Common myeloid progenitor, CD34-positive (primary cell): Measurements from ENCODE around the gene ZNF524.
"Not testable (repeated sequence)": the region's sequence is repeated elsewhere in the genome, so short reads cannot be mapped to it uniquely, and the experiment has no call there.

Experiments
- CTCF ChIA-PET: fragments of 350-600 bp; sonication (Branson Sonifier 250); formaldehyde crosslinking; loops from one replicate; lab custom pipeline; 2021; ENCODE audit warnings: antibody characterized with exemption; lab: Charles Lee
- POLR2A ChIA-PET: fragments of 350-600 bp; sonication (Branson Sonifier 250); formaldehyde crosslinking; loops from one replicate; lab custom pipeline; 2021; ENCODE audit warnings: antibody characterized with exemption; lab: Charles Lee
- DNase-seq, 3 donors: peaks; one replicate each; pipeline versions ENCODE4 v3.0.0 to v3.0.0-alpha.2; 2013
- H3K27ac ChIP-seq, 2 experiments: 1 replicate in 1 of 2; 2 replicates in 1 of 2; pipeline ENCODE4 v1.7.0; 2013; ENCODE audit warnings: inconsistent platforms in 2 of 2, low read length in 2 of 2, mild to moderate bottlenecking in 2 of 2, low read depth in 1 of 2, moderate library complexity in 1 of 2; ENCODE audit not compliant: severe bottlenecking in 2 of 2, insufficient read depth in 1 of 2, poor library complexity in 1 of 2
- H3K27me3 ChIP-seq, 5 experiments: replicated peaks in 2 of 5; 1 replicate in 3 of 5; 2 replicates in 2 of 5; pipeline versions ENCODE4 v1.6.1 to v1.7.0; 2013; ENCODE audit warnings: low read length in 4 of 5, mild to moderate bottlenecking in 2 of 5, moderate library complexity in 2 of 5, inconsistent platforms in 1 of 5; ENCODE audit not compliant: insufficient read depth in 5 of 5, control insufficient read depth in 4 of 5
- H3K36me3 ChIP-seq, 4 experiments: 1 replicate in 2 of 4; 2 replicates in 2 of 4; pipeline versions ENCODE4 v1.6.1 to v1.7.0; 2013; ENCODE audit warnings: low read length in 3 of 4, control low read depth in 1 of 4, mild to moderate bottlenecking in 1 of 4; ENCODE audit not compliant: control insufficient read depth in 4 of 4, insufficient read depth in 4 of 4
- H3K4me1 ChIP-seq, 4 experiments: 1 replicate in 3 of 4; 2 replicates in 1 of 4; pipeline versions ENCODE4 v1.6.1 to v1.7.1; 2013; ENCODE audit warnings: low read length in 3 of 4, mild to moderate bottlenecking in 3 of 4, control low read depth in 1 of 4, inconsistent platforms in 1 of 4, moderate library complexity in 1 of 4; ENCODE audit not compliant: control insufficient read depth in 4 of 4, insufficient read depth in 4 of 4; ENCODE audit errors: control extremely low read depth in 1 of 4
- H3K4me3 ChIP-seq, 7 experiments: 1 replicate in 4 of 7; 2 replicates in 3 of 7; pipeline versions ENCODE4 v1.5.1 to v1.7.0; 2013; ENCODE audit warnings: mild to moderate bottlenecking in 7 of 7, low read length in 6 of 7, moderate library complexity in 6 of 7, inconsistent platforms in 2 of 7, low read depth in 2 of 7, control low read depth in 1 of 7; ENCODE audit not compliant: insufficient read depth in 4 of 7, control insufficient read depth in 1 of 7; ENCODE audit errors: extremely low read depth in 1 of 7
- H3K9me3 ChIP-seq, 5 experiments: 1 replicate in 4 of 5; 2 replicates in 1 of 5; pipeline versions ENCODE4 v1.6.1 to v1.7.1; 2013; ENCODE audit warnings: low read length in 4 of 5, mild to moderate bottlenecking in 2 of 5, inconsistent platforms in 1 of 5, low read depth in 1 of 5, moderate library complexity in 1 of 5; ENCODE audit not compliant: control insufficient read depth in 4 of 5, insufficient read depth in 2 of 5; ENCODE audit errors: control extremely low read depth in 1 of 5
- WGBS: methylation state at CpG from one replicate; pipeline ENCODE4 v1.1.5; 2013; ENCODE audit not compliant: insufficient coverage; 5-methylcytosine and 5-hydroxymethylcytosine counted together

Gene ZNF524

DNA sequence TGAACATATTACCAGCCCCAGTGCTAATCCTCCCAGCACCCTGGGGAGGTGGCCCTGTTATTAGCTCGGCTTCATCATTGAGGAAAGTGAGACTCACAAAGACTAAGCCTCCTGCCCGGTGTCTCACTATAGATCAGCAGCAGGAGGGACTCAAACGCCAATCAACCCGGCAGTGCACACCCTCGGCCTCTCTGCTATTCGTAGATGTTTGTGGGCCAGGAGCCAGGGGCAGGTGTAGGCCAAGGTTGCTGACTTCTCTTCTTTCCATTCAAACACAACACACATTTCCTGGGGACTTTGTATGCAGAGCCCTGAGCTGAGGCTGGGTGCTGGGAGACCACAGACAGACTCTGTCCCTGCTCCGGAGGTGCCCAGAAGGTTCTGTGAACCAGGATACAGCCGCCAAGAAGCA lies 45.3 kb upstream of the ZNF524 start:
- Histone ChIP-seq H3K4me3 (no peak overlapping the region), H3K4me1 (no peaks in the 10 kb centered on the region), H3K27me3 (no peaks in the 10 kb centered on the region), H3K27ac (no peak overlapping the region), H3K9me3 (no peaks in the 10 kb centered on the region), H3K36me3 (no peaks in the 10 kb centered on the region)
- POLR2A ChIA-PET: no interaction called here
- 97% methylated on average over 7 of the region's 8 CpGs for WGBS
- CTCF ChIA-PET: no interaction called here
- DNase-seq: no peak

DNA sequence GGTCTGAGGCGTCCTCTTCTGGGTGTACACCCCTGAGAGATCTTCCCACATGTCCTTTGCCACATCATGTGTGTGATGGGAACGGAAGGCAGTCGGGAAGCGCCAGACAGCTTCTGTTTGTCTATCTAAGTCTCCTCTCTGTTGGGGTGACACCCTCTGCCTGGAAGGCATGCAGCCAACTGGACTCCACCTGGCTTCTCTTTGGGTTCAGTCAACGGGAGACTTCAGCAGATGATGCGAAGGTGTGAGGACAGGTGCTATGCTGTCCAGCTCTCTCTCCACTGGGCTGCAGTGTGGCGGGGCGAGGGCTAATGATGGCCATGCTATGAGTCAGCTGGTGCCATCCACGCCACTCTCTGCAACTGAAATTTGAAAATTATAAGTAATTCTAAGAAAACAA lies 40.4 kb upstream of the ZNF524 start:
- Histone ChIP-seq H3K4me1 (no peaks in the 10 kb centered on the region), H3K9me3 (no peaks in the 10 kb centered on the region), H3K27ac (no peak overlapping the region), H3K27me3 (peaks cover 0 to 2% (median 0%) of the 10 kb centered on the region in 5 experiments), H3K36me3 (no peaks in the 10 kb centered on the region), H3K4me3 (no peak overlapping the region)
- 84% methylated on average over 5 of the region's 9 CpGs for WGBS
- no peak for DNase-seq
- CTCF ChIA-PET: no interaction called here
- POLR2A ChIA-PET: no interaction called here

DNA sequence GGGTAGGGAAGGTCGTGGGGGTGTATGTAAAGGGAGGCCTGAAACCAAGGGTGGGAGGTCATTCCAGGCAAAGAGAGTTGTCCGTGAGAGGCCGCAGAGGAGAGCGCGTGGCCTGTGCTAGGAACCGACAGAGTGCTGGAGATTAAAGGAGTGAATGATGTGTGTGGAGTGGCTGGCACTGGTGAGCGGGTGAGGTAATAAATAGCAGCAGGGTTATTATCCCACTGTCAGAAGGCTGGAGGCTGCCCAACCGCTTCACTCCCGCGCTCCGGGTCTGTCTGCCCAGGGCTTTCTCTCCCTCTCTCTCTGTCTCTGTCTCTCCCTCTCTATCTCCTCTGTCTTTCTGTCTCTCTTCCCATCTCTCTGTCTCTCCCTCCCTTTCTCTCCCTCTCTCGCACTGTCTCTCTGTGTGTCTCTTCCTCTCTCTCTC lies 36.8 kb upstream of the ZNF524 start:
- Histone ChIP-seq H3K27me3 (peaks cover 0 to 2% (median 0%) of the 10 kb centered on the region in 5 experiments), H3K27ac (no peak overlapping the region), H3K4me3 (no peak overlapping the region), H3K4me1 (no peaks in the 10 kb centered on the region), H3K36me3 (no peaks in the 10 kb centered on the region), H3K9me3 (no peaks in the 10 kb centered on the region)
- ChIA-PET CTCF (no interaction called here), POLR2A (no interaction called here)
- WGBS: 86% methylated on average over 11 of the region's 12 CpGs
- no peak for DNase-seq

DNA sequence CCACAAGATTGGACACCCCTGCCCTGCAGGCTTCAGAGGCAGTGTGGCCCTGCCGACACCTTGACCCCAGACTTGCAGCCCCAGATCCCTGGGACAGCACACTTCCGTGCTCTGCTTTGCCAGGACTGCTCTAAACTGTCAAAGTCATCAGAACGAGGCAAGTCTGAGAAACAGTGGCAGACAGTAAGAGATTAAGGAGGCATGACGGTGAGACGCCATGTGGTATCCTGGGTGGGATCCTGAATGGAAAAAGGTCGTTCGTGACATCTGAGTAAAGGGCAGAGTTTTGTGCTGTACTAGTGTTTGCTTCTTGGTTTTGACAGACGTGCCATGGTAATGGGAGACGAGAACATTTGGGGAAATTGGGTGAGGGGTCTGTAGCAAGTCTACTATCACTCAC lies 33.3 kb upstream of the ZNF524 start:
- ChIA-PET POLR2A (no interaction called here), CTCF (interaction anchor here (1.0 kb wide), 1 partner anchor 8 kb away, joined by 3 read pairs; no protein-coding TSS in a partner anchor)
- H3K9me3 ChIP-seq: no peaks in the 10 kb centered on the region
- H3K36me3 ChIP-seq: no peaks in the 10 kb centered on the region
- DNase-seq: no peak
- no peak overlapping the region for H3K27ac ChIP-seq
- no peaks in the 10 kb centered on the region for H3K4me1 ChIP-seq
- no peak overlapping the region for H3K4me3 ChIP-seq
- H3K27me3 ChIP-seq: no peaks in the 10 kb centered on the region
- 72% methylated on average over 7 of the region's 9 CpGs for WGBS

DNA sequence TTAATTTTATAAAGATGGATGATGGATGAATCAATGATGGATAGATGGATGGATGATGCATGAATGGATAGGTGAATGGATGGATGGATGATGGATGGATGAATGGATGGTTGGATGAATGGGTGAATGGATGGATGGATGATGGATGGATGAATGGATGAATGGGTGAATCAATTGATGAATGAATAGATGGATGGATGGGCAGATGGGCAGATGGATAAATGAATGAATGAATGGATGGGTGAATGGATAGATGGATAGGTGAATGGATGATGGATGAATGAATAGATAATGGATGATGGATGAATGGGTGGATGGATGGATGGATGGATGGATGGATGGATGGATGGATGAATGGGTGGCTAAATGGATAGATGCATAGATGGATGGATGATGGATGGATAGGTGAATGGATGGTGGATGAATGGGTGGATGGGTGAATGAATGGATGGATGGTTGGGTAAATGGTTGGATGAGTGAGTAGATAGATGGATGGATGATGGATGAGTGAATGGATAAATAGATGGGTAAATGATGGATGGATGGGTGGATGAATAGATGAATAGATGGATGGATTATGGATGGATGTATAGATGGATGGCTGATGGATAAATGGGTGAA lies 32.3 kb upstream of the ZNF524 start:
- Histone ChIP-seq H3K4me1 (no peaks in the 10 kb centered on the region), H3K9me3 (no peaks in the 10 kb centered on the region), H3K36me3 (no peaks in the 10 kb centered on the region), H3K4me3 (no peak overlapping the region), H3K27me3 (no peaks in the 10 kb centered on the region), H3K27ac (no peak overlapping the region)
- POLR2A ChIA-PET: no interaction called here
- no peak for DNase-seq
- CTCF ChIA-PET: no interaction called here

DNA sequence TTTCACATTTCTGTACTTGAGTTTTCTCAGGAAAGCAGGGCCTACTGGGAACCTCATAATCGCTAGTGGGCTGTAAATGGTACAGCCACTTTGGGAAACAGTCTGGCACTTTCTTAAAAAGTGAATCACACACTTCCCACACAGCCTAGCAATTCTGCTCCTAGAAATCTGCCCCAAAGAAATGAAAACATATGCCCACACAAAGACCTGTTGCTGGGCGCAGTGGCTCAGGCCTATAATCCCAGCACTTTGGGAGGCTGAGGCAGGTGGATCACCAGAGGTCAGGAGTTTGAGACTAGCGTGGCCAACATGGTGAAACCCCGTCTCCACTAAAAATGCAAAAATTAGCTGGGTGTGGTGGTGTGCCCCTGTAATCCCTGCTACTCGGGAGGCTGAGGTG lies 30.6 kb upstream of the ZNF524 start:
- DNase-seq, POLR2A ChIA-PET, H3K4me1 ChIP-seq, H3K36me3 ChIP-seq, H3K9me3 ChIP-seq, H3K27ac ChIP-seq, H3K4me3 ChIP-seq, H3K27me3 ChIP-seq: not testable (repeated sequence)
- WGBS: 100% methylated on average over 1 of the region's 5 CpGs
- CTCF ChIA-PET: interaction anchor here (0.6 kb wide), 1 partner anchor 391 kb away, joined by 3 read pairs; no protein-coding TSS in a partner anchor

DNA sequence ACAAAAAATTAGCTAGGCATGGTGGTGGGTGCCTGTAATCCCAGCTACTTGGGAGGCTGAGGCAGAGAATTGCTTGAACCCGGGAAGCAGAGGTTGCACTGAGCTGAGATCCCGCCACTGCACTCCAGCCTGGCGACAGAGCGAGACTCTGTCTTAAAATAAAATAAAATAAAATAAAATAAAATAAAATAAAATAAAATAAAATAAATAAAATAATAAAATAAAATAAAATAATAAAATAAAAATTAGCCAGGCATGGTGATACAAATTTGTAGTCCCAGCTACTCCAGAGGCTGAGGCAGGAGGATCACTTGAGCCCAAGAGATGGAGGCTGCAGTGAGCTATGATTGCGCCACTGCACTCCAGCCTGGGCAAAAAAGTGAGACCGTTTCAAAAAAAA lies 26.2 kb upstream of the ZNF524 start:
- H3K27ac ChIP-seq, POLR2A ChIA-PET, DNase-seq, H3K4me3 ChIP-seq, H3K27me3 ChIP-seq, H3K4me1 ChIP-seq, H3K9me3 ChIP-seq: not testable (repeated sequence)
- CTCF ChIA-PET: interaction anchor here (0.7 kb wide), 1 partner anchor 114 kb away, joined by 3 read pairs; no protein-coding TSS in a partner anchor
- H3K36me3 ChIP-seq: peaks cover 0 to 17% (median 9%) of the 10 kb centered on the region in 4 experiments
- no CpG with 5 or more reads among the region's 6 CpGs for WGBS
